ENCODE measurements around the gene ATXN2L.
"Not testable (repeated sequence)": the region's sequence is repeated elsewhere in the genome, so short reads cannot be mapped to it uniquely, and the experiment has no call there.

GRCh38 chr16:28881565-28881964 lies 58.8 kb downstream of the ATXN2L start:
- TF ChIP-seq CTCF (IDR thresholded peaks at IDR 0.05); POLR2AphosphoS5 (IDR thresholded peaks at IDR 0.05; ENCODE audit: low read depth, low read length); FOXM1 (IDR thresholded peaks at IDR 0.05; ENCODE audit: low read depth); EZH2phosphoT487 (IDR thresholded peaks at IDR 0.05; ENCODE audit: borderline replicate concordance, low read depth): not testable (repeated sequence)
